Measurements from ENCODE around the gene NACC2.

DNA sequence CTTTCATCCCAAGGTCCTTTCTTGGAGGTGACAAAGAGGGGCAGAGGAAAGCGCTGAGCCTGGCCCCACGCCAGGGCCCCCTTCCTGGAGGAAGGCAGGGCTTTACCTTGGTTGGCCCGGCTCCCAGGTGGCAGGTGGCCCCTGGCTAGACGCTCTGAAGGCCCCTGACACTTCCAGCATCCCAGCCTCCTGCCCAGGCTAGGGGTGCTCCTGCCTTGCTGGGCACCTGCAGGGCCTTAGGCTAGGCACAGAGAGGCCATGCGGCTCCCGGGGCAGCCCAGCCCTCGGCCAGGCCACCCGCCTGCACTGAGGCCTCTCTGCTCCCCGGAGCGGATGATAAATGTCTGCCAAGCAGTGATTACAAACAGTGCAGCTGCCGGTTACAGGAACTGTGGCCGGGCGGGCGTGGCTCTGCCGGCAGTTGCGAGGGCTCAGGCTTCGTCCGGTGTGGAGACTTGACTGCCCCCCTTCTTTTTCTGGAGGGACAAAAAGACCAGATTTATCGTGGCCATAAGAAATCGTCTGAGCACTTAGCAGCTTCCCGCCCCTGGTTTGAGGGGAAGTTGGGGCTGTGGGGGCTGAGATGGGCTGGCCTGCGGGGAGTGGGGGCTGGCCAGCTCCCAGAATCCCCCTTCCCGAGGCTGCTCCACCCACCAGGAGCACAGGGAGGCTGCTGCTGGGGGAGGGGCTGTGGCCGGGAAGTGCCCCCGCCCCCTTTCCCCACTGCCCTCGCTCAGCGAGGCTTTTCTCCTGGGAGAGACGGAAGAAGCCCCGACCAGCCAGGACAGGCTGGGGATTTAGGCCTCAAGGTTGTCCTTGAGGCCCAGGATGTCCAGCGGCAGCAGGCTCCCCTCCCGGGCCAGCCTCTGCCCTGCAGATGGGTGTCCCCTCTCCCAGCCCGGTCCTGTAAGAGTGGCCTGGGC, 102.3 kb downstream of the NACC2 start:
- TF ChIP-seq, protein P1, sequence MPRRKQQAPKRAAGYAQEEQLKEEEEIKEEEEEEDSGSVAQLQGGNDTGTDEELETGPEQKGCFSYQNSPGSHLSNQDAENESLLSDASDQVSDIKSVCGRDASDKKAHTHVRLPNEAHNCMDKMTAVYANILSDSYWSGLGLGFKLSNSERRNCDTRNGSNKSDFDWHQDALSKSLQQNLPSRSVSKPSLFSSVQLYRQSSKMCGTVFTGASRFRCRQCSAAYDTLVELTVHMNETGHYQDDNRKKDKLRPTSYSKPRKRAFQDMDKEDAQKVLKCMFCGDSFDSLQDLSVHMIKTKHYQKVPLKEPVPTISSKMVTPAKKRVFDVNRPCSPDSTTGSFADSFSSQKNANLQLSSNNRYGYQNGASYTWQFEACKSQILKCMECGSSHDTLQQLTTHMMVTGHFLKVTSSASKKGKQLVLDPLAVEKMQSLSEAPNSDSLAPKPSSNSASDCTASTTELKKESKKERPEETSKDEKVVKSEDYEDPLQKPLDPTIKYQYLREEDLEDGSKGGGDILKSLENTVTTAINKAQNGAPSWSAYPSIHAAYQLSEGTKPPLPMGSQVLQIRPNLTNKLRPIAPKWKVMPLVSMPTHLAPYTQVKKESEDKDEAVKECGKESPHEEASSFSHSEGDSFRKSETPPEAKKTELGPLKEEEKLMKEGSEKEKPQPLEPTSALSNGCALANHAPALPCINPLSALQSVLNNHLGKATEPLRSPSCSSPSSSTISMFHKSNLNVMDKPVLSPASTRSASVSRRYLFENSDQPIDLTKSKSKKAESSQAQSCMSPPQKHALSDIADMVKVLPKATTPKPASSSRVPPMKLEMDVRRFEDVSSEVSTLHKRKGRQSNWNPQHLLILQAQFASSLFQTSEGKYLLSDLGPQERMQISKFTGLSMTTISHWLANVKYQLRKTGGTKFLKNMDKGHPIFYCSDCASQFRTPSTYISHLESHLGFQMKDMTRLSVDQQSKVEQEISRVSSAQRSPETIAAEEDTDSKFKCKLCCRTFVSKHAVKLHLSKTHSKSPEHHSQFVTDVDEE (CRISPR knock-in tag; IDR thresholded peaks at IDR 0.05): no peak
- no peak for TF ChIP-seq SNAI2 (CRISPR knock-in tag; IDR thresholded peaks at IDR 0.05)
